Mucosa of stomach (tissue), 1 donor: Measurements from ENCODE around the gene PRKN.

ENCODE experiments used
- H3K27me3 ChIP-seq: one replicate; pipeline ENCODE4 v1.7.0; 2013; ENCODE audit warnings: mild to moderate bottlenecking, low read length; ENCODE audit not compliant: control insufficient read depth, insufficient read depth
- H3K36me3 ChIP-seq: one replicate; pipeline ENCODE4 v1.7.0; 2013; ENCODE audit warnings: low read length; ENCODE audit not compliant: control insufficient read depth, insufficient read depth
- H3K4me1 ChIP-seq: one replicate; pipeline ENCODE4 v1.7.0; 2013; ENCODE audit warnings: mild to moderate bottlenecking, low read length; ENCODE audit not compliant: control insufficient read depth, insufficient read depth
- H3K4me3 ChIP-seq: one replicate; pipeline ENCODE4 v1.7.0; 2013; ENCODE audit warnings: low read length
- H3K9ac ChIP-seq: one replicate; pipeline ENCODE4 v1.7.0; 2013; ENCODE audit warnings: mild to moderate bottlenecking, low read length, moderate library complexity
- H3K9me3 ChIP-seq: one replicate; pipeline ENCODE4 v1.7.0; 2013; ENCODE audit warnings: mild to moderate bottlenecking, low read length, moderate library complexity; ENCODE audit not compliant: control insufficient read depth
- donor health status: Pancreatic carcinoma.

The PRKN gene

DNA sequence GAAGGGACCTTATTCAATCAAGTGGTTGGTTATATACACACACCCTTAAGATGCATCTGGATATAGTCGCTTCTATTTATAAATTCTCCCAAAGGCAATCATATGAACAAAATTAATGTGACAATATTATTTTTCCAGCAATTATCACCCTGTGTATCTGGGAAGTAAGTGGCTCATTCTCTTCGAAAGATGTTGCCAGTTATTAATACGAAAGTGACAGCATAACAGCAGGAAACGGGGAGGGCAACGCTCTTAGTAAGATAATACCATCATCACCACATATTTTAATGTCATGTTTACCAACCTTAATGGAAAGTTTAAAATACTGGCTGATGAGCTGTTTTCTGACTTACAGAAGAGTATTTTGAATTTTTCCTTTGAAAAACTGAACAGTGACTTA is 756.5 kb downstream of the PRKN start:
- Histone ChIP-seq H3K4me1 (no peaks in the 10 kb centered on the region), H3K9ac (no peak overlapping the region), H3K36me3 (no peaks in the 10 kb centered on the region), H3K4me3 (no peak overlapping the region), H3K9me3 (no peaks in the 10 kb centered on the region), H3K27me3 (no peaks in the 10 kb centered on the region)

DNA sequence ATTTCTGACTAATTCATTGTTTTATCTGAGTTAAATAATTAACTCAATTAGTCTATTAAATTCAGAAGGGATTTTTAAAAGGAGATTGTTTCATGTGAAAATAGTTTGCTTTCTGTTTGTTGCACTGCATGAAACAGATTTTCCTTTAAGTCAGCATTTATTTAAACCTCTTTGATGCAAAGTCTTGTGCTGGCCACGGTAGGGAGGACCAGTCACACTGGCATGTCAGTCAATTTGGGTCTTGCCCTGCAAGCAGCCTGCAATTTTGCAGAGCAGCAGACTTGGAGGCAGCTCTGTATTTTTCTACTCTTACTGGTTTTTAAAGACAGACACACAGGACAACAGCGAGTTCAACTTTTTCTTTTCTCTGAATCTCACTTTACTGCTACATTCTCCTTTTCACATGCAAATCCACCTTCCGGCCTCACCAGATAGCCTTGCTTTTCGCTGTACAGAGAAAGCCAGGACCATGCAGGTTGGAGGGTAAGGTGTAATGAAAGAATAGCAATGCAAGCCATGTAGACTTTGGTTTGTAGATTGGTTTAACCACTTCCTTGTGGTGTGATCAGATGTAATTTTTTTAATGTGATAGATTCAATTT is 763.8 kb downstream of the PRKN start:
- Histone ChIP-seq H3K9me3 (no peaks in the 10 kb centered on the region), H3K36me3 (no peaks in the 10 kb centered on the region), H3K9ac (no peak overlapping the region), H3K4me3 (no peak overlapping the region), H3K27me3 (no peaks in the 10 kb centered on the region), H3K4me1 (no peaks in the 10 kb centered on the region)

DNA sequence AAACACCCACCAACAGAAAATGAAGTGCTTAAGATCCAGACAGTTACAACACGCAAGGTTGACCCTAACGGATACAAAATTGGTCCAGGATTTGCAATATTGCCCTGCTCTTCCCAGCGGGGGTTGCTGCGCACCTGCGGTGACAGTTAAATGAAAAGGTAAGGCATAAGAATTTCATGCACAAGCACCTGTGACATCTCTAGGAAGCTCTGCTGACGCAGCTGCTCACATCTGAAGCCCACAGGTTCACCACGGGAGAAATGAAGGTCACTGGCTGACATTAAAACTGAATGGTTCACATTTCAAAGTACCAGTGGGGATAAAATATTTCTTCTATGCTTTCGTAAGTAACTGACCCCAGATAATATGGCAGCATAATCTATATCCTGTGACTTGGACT is 764.4 kb downstream of the PRKN start:
- Histone ChIP-seq H3K9ac (no peak overlapping the region), H3K36me3 (no peaks in the 10 kb centered on the region), H3K9me3 (no peaks in the 10 kb centered on the region), H3K4me1 (no peaks in the 10 kb centered on the region), H3K4me3 (no peak overlapping the region), H3K27me3 (no peaks in the 10 kb centered on the region)

DNA sequence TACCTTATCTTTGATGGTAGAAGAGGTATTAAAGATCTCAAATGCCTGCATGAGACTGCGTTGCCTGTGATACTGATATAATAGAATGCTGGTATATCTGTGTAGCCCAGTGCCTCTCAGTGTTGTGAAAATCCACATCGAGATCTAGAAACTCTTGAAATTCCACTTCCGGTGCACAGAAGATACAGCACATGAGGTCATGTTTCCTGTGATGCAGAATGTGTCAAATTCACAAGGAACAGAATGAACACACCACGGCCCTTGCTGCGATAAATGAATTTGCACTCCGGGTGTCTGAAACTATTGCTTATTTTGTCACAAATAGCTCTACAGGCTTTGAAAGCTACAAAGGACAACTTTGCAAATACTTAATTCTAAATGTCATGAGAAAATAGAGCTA is 765.8 kb downstream of the PRKN start:
- H3K27me3 ChIP-seq = no peaks in the 10 kb centered on the region
- H3K36me3 ChIP-seq = no peaks in the 10 kb centered on the region
- H3K4me3 ChIP-seq = no peak overlapping the region
- H3K4me1 ChIP-seq = no peaks in the 10 kb centered on the region
- no peak overlapping the region for H3K9ac ChIP-seq
- no peaks in the 10 kb centered on the region for H3K9me3 ChIP-seq

DNA sequence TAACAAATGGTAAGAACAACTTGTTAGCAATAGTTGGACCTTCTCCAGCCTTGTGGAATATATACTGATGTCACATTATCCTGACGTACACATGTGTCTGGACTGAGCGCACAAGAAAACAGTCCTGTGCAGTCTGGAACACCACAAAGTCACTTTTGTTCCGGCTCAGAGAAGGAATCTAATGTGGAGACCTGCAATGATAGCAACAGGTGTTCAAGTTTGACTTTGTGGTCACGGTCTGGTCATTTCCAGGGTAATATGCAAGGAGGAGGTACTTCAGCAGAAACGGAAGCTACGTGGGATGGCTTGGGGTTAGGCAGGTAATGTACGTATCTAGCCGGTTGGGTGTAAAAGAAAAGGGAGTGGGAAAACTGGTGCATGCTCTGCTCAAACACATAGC is 766.5 kb downstream of the PRKN start:
- no peak overlapping the region for H3K4me3 ChIP-seq
- no peak overlapping the region for H3K9ac ChIP-seq
- no peaks in the 10 kb centered on the region for H3K27me3 ChIP-seq
- H3K4me1 ChIP-seq = no peaks in the 10 kb centered on the region
- no peaks in the 10 kb centered on the region for H3K36me3 ChIP-seq
- H3K9me3 ChIP-seq = no peaks in the 10 kb centered on the region

DNA sequence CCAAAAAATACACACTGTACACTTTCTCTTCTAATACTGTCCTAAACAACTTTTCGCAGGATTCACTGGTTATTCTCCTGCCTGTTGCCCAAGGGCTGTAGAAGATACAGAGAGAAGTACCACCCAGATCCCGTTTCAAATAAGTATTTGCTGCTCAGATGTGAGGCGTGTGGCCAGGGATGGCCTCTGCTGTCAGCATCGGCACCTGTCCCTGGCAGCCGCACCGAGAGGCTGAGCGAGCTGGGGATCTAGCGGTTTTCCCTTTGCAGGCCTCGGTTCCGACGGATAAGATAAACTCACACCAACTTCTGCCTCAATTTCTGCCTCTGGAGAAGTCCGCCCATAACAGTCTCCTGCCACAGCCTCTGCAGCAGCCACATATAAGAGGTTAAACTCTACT is 768.5 kb downstream of the PRKN start:
- Histone ChIP-seq H3K4me3 (no peak overlapping the region), H3K4me1 (no peaks in the 10 kb centered on the region), H3K27me3 (no peaks in the 10 kb centered on the region), H3K9me3 (no peaks in the 10 kb centered on the region), H3K36me3 (no peaks in the 10 kb centered on the region), H3K9ac (no peak overlapping the region)

DNA sequence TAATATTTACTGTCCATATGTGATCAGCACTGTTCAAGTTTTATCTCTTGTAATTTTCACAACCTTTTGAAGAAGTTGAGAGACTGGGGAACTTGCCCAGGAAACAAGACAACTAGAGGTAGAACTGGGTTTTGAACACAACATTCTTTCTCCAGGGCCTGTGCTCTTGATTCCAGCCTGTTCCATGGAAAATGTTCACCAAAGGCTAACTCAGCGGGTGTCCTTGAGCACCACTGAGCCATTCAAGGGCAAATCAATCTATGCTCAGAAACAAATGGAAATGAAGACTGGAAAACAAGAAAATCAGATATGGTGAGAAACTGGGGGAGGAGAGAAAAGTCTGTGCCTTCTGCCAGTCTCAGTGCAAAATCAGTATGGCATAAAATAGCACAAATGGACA is 771.5 kb downstream of the PRKN start:
- Histone ChIP-seq H3K9me3 (no peaks in the 10 kb centered on the region), H3K36me3 (no peaks in the 10 kb centered on the region), H3K4me3 (no peak overlapping the region), H3K9ac (no peak overlapping the region), H3K27me3 (no peaks in the 10 kb centered on the region), H3K4me1 (no peaks in the 10 kb centered on the region)

DNA sequence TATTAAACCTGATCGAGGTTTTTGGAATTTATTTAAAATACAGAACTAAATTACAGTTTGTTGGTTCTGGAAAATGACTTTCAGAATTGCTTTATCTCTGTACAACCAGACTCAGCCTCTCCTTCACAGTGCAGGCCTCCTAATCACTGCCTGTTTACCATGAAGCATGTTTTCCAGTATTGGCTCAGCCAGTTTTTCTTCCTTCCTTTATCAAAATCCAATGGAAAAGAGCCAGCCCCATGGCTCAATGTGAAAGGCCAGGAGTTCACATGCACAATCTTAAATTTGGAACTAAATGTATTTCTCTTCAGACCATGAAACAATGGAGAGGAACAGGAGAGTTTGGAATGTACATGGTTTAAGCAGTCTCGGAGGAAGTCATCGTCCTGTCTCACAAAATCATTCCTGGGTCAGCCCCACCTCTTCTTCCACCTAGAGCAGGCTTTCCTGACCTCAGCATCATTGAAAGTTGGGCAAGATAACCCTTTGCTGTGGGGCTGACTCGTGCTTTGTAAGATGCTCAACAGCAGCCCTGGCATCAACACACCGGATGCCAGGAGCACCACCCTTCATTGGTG is 772.8 kb downstream of the PRKN start:
- Histone ChIP-seq H3K36me3 (no peaks in the 10 kb centered on the region), H3K27me3 (no peaks in the 10 kb centered on the region), H3K4me3 (no peak overlapping the region), H3K9ac (no peak overlapping the region), H3K9me3 (no peaks in the 10 kb centered on the region), H3K4me1 (no peaks in the 10 kb centered on the region)

DNA sequence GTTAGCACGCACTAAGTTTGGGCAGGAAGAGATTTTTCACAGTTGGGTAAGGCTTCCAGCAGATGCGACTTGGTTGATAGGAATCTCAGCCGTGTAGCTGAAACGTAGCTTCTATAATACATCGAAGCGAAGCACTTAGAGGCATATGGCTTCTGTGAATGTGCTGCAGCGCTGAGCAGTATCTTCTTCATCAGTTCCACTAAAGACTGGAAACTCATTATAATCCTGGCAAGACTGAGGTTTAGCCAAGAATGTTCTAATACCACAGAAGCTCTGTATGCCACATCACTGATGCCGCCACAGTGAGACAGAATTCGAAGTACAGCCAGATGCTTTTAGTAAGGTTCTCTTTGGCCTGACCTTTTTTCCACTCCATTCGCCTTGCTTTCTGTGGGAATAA is 773.5 kb downstream of the PRKN start:
- Histone ChIP-seq H3K9me3 (no peaks in the 10 kb centered on the region), H3K4me3 (no peak overlapping the region), H3K4me1 (no peaks in the 10 kb centered on the region), H3K36me3 (no peaks in the 10 kb centered on the region), H3K27me3 (no peaks in the 10 kb centered on the region), H3K9ac (no peak overlapping the region)

DNA sequence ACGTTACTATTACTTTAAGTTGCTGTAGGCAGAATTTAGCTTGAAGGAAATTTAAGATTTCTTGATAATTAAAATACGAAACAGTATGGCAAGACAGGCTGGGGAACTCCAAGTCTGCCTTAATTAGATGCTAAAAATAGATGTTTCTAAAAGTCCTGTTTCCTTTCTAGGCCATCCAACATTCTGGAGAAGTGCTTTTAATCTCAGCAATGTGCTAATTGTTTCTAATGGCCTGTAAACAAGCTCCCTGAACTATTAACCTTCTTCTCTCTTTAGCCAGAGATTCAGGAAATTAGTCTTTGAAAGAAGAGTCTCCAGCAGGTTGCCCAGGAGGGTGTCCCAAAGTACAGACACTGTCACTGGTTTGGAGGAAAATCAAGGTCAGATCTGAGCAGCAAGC is 776.4 kb downstream of the PRKN start:
- H3K36me3 ChIP-seq = no peaks in the 10 kb centered on the region
- no peak overlapping the region for H3K4me3 ChIP-seq
- H3K27me3 ChIP-seq = no peaks in the 10 kb centered on the region
- no peak overlapping the region for H3K9ac ChIP-seq
- no peaks in the 10 kb centered on the region for H3K4me1 ChIP-seq
- no peaks in the 10 kb centered on the region for H3K9me3 ChIP-seq

DNA sequence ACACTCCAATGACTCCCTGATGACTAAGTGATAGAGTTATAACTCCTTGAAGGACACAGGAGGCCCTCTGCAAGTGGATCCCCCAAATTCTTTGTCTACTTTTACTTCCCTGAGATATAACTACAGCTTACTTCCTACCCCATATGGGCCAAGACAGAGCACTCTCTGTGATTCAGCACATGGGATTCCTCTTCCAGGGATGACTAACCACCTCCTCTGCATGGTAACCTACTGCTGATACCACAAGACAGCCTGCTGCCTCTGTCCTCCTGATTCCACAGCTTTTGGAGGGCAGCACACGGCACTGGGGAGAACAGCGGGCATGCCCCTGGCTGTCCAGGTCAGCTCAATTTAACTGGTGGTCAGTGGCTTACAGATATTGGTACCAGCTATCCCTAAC is 778.0 kb downstream of the PRKN start:
- H3K4me3 ChIP-seq = no peak overlapping the region
- no peaks in the 10 kb centered on the region for H3K4me1 ChIP-seq
- H3K9me3 ChIP-seq = no peaks in the 10 kb centered on the region
- H3K27me3 ChIP-seq = no peaks in the 10 kb centered on the region
- H3K9ac ChIP-seq = no peak overlapping the region
- H3K36me3 ChIP-seq = no peaks in the 10 kb centered on the region

DNA sequence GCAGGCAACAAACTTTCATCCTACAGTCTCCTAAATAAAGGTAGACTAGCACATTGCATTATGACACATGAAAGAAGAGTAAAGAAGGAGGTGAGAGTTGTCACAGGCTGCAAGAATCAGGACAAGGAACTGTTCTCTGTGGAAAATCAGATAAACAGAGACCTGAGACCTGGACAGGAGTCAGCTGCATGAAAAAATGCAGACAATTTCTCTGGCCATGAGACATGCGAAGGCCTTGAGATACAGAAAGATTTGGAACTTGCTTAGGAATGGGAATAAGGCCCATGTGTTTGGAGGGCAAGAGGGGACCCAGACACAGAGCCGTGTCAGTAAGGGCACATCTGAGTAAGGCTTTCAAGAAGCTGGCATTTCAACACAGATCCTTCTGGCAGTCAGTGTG is 779.1 kb downstream of the PRKN start:
- Histone ChIP-seq H3K4me3 (no peak overlapping the region), H3K4me1 (no peaks in the 10 kb centered on the region), H3K9ac (no peak overlapping the region), H3K27me3 (no peaks in the 10 kb centered on the region), H3K9me3 (no peaks in the 10 kb centered on the region), H3K36me3 (no peaks in the 10 kb centered on the region)

DNA sequence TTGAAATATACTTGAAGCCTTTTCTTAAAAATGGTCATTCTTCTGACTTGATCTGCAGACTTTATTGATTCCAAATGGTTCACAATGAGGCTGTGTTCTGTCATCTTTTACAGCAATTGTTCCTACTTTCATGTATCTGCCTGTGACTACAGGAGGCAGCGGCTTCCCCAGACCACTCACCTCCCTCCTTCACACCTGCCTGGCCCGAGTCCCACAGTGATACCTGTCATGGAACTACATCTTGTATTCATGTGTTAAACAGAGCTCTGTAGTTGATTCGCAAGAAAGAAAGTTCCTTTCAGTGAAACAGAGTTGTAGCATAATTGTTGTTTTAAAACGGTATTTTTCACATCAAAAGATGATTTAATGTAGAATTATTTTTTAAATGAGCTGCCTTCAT is 780.2 kb downstream of the PRKN start:
- Histone ChIP-seq H3K9me3 (no peaks in the 10 kb centered on the region), H3K4me3 (no peak overlapping the region), H3K4me1 (no peaks in the 10 kb centered on the region), H3K27me3 (no peaks in the 10 kb centered on the region), H3K9ac (no peak overlapping the region), H3K36me3 (no peaks in the 10 kb centered on the region)
